ENCODE results near the gene OCIAD1.

DNA sequence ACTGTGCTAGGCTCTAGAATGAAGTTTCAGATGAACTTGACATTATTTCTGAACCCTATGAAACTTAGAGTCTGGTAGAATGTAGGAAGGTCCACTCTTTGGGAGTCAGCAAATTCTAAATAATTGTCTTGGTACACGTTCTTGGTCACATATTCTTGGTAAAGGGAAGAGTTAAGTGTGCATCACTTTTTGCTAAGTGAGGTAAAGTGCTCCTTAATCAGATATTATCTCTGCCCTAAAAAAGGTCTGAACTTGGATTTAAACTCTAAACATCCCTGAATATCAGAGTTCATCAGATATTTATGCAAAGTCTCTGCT lies 68.5 kb downstream of the OCIAD1 start:
- TF ChIP-seq POLR2A (IDR thresholded peaks at IDR 0.05; ENCODE audit: low read depth, low read length) (no peak), POLR2AphosphoS5 (IDR thresholded peaks at IDR 0.05; ENCODE audit: low read length) (no peak)
- TF ChIP-seq, protein P1, sequence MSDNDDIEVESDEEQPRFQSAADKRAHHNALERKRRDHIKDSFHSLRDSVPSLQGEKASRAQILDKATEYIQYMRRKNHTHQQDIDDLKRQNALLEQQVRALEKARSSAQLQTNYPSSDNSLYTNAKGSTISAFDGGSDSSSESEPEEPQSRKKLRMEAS (IDR thresholded peaks at IDR 0.05; ENCODE audit: low read depth, low read length): no peak
- TF ChIP-seq, protein P2, sequence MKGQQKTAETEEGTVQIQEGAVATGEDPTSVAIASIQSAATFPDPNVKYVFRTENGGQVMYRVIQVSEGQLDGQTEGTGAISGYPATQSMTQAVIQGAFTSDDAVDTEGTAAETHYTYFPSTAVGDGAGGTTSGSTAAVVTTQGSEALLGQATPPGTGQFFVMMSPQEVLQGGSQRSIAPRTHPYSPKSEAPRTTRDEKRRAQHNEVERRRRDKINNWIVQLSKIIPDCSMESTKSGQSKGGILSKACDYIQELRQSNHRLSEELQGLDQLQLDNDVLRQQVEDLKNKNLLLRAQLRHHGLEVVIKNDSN (IDR thresholded peaks at IDR 0.05; ENCODE audit: borderline replicate concordance, extremely low read length, insufficient read depth, low read depth, low read length): no peak

All from GM12878 (cell line).